SU-DHL-6 (cell line): ENCODE data around the gene SLC52A1.
"Not testable (repeated sequence)": the region's sequence is repeated elsewhere in the genome, so short reads cannot be mapped to it uniquely, and the experiment has no call there.

Experiments used
- H2AFZ ChIP-seq: fragments of 200-600 bp; sonication (generic); 2 replicates; pipeline ENCODE4 v1.6.1; 2014; ENCODE audit warnings: low read depth, mild to moderate bottlenecking, moderate library complexity, mixed read lengths, antibody characterized with exemption, low read length; ENCODE audit not compliant: severe bottlenecking
- H3F3A ChIP-seq: fragments of 200-600 bp; shearing (Covaris generic); 2 replicates; pipeline ENCODE4 v1.6.0; 2016; ENCODE audit warnings: antibody characterized with exemption, mild to moderate bottlenecking; ENCODE audit not compliant: insufficient read depth
- H3K27ac ChIP-seq: fragments of 200-600 bp; sonication (generic); 2 replicates; pipeline ENCODE4 v1.5.1; 2016; ENCODE audit warnings: low read depth, mild to moderate bottlenecking, low read length, moderate library complexity, mixed read lengths
- H3K27me3 ChIP-seq: fragments of 200-600 bp; sonication (generic), shearing (Covaris generic); 2 replicates; pipeline ENCODE4 v1.6.0; 2014; ENCODE audit warnings: mild to moderate bottlenecking, low read length
- H3K36me3 ChIP-seq: fragments of 200-600 bp; sonication (generic); 2 replicates; pipeline ENCODE4 v1.6.1; 2014; ENCODE audit warnings: mild to moderate bottlenecking, low read length, mixed read lengths
- H3K4me2 ChIP-seq: fragments of 300-600, 200-600 bp; shearing (Covaris generic), sonication (generic); 2 replicates; pipeline ENCODE4 v1.6.0; 2014; ENCODE audit warnings: low read length, low read depth, mild to moderate bottlenecking; ENCODE audit not compliant: poor library complexity, severe bottlenecking
- H3K4me3 ChIP-seq: fragments of 200-600 bp; sonication (generic); 2 replicates; pipeline ENCODE4 v1.5.1; 2014; ENCODE audit warnings: antibody characterized with exemption, low read length, mild to moderate bottlenecking, mixed read lengths; ENCODE audit not compliant: insufficient read depth, poor library complexity, severe bottlenecking
- H3K79me2 ChIP-seq: fragments of 200-600 bp; sonication (generic); 2 replicates; pipeline ENCODE4 v1.6.1; 2014; ENCODE audit warnings: mild to moderate bottlenecking, low read length, moderate library complexity; ENCODE audit not compliant: insufficient read depth
- H3K9ac ChIP-seq: fragments of 200-600 bp; sonication (generic); 2 replicates; pipeline ENCODE4 v1.7.0; 2014; ENCODE audit warnings: mild to moderate bottlenecking, low read length
- H3K9me2 ChIP-seq: fragments of 200-600 bp; sonication (generic); replicated peaks from 2 replicates; pipeline ENCODE4 v1.6.1; 2014; ENCODE audit warnings: low read length; ENCODE audit not compliant: insufficient read depth
- H3K9me3 ChIP-seq: fragments of 200-600 bp; sonication (generic); 2 replicates; pipeline ENCODE4 v1.6.1; 2014; ENCODE audit warnings: low read length, mixed read lengths; ENCODE audit not compliant: insufficient read depth
- H4K20me1 ChIP-seq: fragments of 200-600 bp; sonication (generic); 2 replicates; pipeline ENCODE4 v1.6.1; 2014; ENCODE audit warnings: low read depth, mild to moderate bottlenecking, antibody characterized with exemption, low read length, moderate library complexity, mixed read lengths
- EZH2phosphoT487 ChIP-seq: fragments of 200-600 bp; sonication (generic), shearing (Covaris generic); conservative IDR thresholded peaks from 2 replicates; pipeline ENCODE4 v1.6.1; 2018; ENCODE audit warnings: mild to moderate bottlenecking, antibody characterized with exemption, low read length, moderate library complexity, mixed read lengths
- TF ChIP-seq, protein P1 (sequence below): fragments of 200-600 bp; sonication (generic); IDR thresholded peaks from one replicate; pipeline ENCODE4 v1.5.1; 2017; ENCODE audit warnings: antibody characterized with exemption, mild to moderate bottlenecking, low read length, moderate library complexity; ENCODE audit not compliant: insufficient read depth, poor library complexity, severe bottlenecking

The SLC52A1 gene

DNA sequence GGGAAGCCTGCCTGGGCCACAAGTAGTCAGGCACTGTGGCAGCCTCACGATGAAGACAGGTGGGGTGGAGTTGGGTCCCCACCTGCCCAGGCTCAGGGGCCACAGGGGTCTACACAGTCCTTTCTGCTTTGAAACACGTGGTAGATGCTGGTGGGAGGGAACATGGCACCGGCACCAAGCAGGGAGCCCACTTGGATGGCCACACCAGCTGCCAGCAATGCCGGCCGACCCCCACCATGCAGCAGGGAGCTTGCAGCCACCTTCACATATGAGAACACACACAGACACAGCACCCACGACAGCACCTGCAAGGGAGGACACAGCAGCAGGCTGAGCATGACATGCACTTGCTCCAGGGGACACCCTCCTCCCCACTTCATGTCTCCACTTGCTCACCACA, 2.4 kb downstream of the SLC52A1 start:
- Histone ChIP-seq H3K27ac (no peak overlapping the region), H3F3A (peaks cover 5% of the 10 kb centered on the region; the same call in 1 of the 2 replicates), H3K9ac (no peak overlapping the region), H3K9me2 (no peaks in the 10 kb centered on the region), H3K4me2 (no peak overlapping the region), H3K36me3 (no peaks in the 10 kb centered on the region), H2AFZ (no peak overlapping the region), H4K20me1 (no peaks in the 10 kb centered on the region), H3K79me2 (no peaks in the 10 kb centered on the region), H3K9me3 (no peaks in the 10 kb centered on the region), H3K4me3 (no peak overlapping the region), H3K27me3 (no peaks in the 10 kb centered on the region)
- TF ChIP-seq EZH2phosphoT487: no peak
- TF ChIP-seq, protein P1, sequence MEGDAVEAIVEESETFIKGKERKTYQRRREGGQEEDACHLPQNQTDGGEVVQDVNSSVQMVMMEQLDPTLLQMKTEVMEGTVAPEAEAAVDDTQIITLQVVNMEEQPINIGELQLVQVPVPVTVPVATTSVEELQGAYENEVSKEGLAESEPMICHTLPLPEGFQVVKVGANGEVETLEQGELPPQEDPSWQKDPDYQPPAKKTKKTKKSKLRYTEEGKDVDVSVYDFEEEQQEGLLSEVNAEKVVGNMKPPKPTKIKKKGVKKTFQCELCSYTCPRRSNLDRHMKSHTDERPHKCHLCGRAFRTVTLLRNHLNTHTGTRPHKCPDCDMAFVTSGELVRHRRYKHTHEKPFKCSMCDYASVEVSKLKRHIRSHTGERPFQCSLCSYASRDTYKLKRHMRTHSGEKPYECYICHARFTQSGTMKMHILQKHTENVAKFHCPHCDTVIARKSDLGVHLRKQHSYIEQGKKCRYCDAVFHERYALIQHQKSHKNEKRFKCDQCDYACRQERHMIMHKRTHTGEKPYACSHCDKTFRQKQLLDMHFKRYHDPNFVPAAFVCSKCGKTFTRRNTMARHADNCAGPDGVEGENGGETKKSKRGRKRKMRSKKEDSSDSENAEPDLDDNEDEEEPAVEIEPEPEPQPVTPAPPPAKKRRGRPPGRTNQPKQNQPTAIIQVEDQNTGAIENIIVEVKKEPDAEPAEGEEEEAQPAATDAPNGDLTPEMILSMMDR: no peak

DNA sequence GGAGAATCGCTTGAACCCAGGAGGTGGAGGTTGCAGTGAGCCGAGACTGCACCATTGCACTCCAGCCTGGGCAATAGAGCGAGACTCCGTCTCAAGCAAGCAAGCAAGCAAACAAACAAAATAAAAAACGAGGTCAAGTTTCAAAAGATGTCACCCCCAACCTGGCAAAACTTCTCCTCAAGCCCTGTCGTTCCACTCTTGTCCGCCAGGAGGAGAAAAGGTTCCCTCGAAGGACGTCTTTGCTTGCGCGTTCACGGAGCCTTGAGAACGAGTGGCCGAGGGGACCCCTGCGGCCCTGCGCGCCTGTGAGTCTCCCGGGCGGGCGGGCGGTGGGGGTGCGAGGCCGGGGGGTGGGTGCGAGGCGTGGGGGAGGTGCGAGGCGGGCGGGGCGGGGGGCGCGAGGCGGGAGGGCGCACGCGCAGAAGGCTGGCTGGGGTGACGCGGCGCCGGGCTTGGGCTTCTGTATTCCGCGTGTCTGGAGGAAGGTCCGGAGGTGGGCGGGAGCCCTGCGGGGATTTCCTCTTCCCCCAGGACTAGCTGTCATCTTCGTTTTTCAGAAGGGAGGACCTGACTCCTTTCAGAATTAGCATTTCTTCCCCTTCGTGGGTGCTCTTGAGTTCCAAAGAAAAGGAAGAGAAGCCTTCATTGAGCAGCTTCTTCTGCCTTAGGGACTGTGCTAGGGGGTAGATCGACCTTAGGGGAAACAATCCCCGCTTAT, 3.7 kb downstream of the SLC52A1 start:
- H3K4me2 ChIP-seq: peak overlapping the region; percentile 50
- H3K9ac ChIP-seq: peak overlapping the region; percentile 35; the same call in 1 of the 2 replicates
- peak overlapping the region; percentile 78 for H2AFZ ChIP-seq

DNA sequence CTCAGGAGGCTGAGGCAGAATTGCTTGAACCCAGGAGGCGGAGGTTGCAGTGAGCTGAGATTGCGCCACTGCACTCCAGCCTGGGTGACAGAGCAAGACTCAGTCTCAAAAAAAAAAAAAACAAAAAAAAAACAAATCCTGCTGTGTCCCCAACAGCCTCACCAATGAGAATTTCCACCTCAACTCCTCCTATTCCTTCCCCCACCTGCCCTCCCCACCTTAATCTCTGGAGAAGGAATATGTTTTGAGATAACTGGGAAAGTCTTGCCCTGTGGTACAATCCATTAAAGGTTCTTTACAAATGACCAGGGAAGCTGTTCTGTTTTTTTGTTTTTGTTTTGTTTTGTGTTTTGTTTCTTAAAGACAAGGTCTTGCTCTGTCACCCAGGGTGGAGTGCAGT, 5.1 kb downstream of the SLC52A1 start:
- H3K79me2 ChIP-seq, H3K27me3 ChIP-seq, H3K9me3 ChIP-seq, H4K20me1 ChIP-seq, H3F3A ChIP-seq, H3K27ac ChIP-seq, H2AFZ ChIP-seq, H3K4me3 ChIP-seq, H3K36me3 ChIP-seq, H3K9ac ChIP-seq, H3K4me2 ChIP-seq, H3K9me2 ChIP-seq: not testable (repeated sequence)

More for the DNA sequence above, 3.7 kb downstream of the SLC52A1 start:
- no peaks in the 10 kb centered on the region for H3K9me3 ChIP-seq
- no peaks in the 10 kb centered on the region for H4K20me1 ChIP-seq
- no peaks in the 10 kb centered on the region for H3K9me2 ChIP-seq
- peak overlapping the region; percentile 37 for H3K4me3 ChIP-seq
- no peak for TF ChIP-seq EZH2phosphoT487
- TF ChIP-seq, protein P1: peak; percentile 52
- no peaks in the 10 kb centered on the region for H3K36me3 ChIP-seq
- H3K79me2 ChIP-seq: no peaks in the 10 kb centered on the region
- no peaks in the 10 kb centered on the region for H3K27me3 ChIP-seq
- H3F3A ChIP-seq: peaks cover 5% of the 10 kb centered on the region; the same call in 1 of the 2 replicates
- H3K27ac ChIP-seq: no peak overlapping the region

DNA sequence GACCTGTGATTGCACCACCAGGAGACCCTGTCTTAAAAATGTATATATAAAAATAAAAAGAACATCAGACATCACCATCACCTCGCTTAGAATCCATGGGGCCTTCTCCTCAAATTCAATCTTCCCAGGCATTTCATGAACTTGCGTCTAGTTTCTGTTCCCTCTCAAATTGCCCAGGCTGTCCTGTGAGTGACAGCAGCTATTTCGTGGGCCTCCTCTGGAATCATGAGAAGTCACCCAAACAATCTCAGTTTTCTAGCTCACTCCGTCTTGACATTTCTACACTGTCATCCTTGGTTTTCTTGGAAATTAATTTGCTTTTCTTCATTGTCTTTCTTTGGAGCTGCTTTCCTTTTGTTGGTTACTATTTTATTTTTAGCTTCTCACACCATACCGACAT, 7.3 kb downstream of the SLC52A1 start:
- no peak overlapping the region for H3K4me3 ChIP-seq
- H3K27ac ChIP-seq: no peak overlapping the region
- H3K9ac ChIP-seq: no peak overlapping the region
- H3K4me2 ChIP-seq: no peak overlapping the region
- peaks cover 5% of the 10 kb centered on the region; the same call in 1 of the 2 replicates for H3F3A ChIP-seq
- H3K36me3 ChIP-seq: no peaks in the 10 kb centered on the region
- H3K79me2 ChIP-seq: no peaks in the 10 kb centered on the region
- TF ChIP-seq, protein P1: no peak
- no peak for TF ChIP-seq EZH2phosphoT487
- no peaks in the 10 kb centered on the region for H3K27me3 ChIP-seq
- H2AFZ ChIP-seq: no peak overlapping the region
- H3K9me3 ChIP-seq: no peaks in the 10 kb centered on the region
- no peaks in the 10 kb centered on the region for H3K9me2 ChIP-seq
- no peaks in the 10 kb centered on the region for H4K20me1 ChIP-seq
